Activated CD8-positive, alpha-beta memory T cell treated with anti-CD3 and anti-CD28 coated beads, Interleukin-2, amount 50 U/mL, for 1 hour (primary cell): ENCODE data around the gene NSRP1.
A peak's percentile ranks its signal among the peaks of the same experiment; 100 is the strongest.
"Not testable (repeated sequence)": the region's sequence is repeated elsewhere in the genome, so short reads cannot be mapped to it uniquely, and the experiment has no call there.

Source experiments
- DNase-seq: peaks from one replicate; pipeline ENCODE4 v3.0.0-alpha.2; 2020; ENCODE audit errors: extremely low read depth

The NSRP1 gene

GRCh38 chr17:30116661-30117551 is at the start of gene NSRP1:
NSRP1 (plus strand) TSS chr17:30116816; CDS start chr17:30116844, 28 bp downstream.
- DNase-seq: peak; percentile 80

- DNase-seq: no peak
Measured at GRCh38 chr17:30068465-30068864, 48.2 kb upstream of the NSRP1 start.

- no peak for DNase-seq
Measured at GRCh38 chr17:30074254-30074653, 42.4 kb upstream of the NSRP1 start.

- DNase-seq: no peak
Measured at GRCh38 chr17:30074730-30075129, 41.9 kb upstream of the NSRP1 start.

GRCh38 chr17:30082773-30083172 is 33.8 kb upstream of the NSRP1 start:
- no peak for DNase-seq

- DNase-seq: no peak
Measured at GRCh38 chr17:30084788-30085187, 31.8 kb upstream of the NSRP1 start.

GRCh38 chr17:30086896-30087295 is 29.7 kb upstream of the NSRP1 start:
- no peak for DNase-seq

- not testable (repeated sequence) for DNase-seq
Measured at GRCh38 chr17:30087431-30087830, 29.2 kb upstream of the NSRP1 start.

GRCh38 chr17:30091121-30091670 is 25.4 kb upstream of the NSRP1 start:
- no peak for DNase-seq

GRCh38 chr17:30091771-30092170 is 24.8 kb upstream of the NSRP1 start:
- DNase-seq: no peak

GRCh38 chr17:30092886-30093285 is 23.7 kb upstream of the NSRP1 start:
- DNase-seq: no peak

- no peak for DNase-seq
Measured at GRCh38 chr17:30093463-30094147, 23.0 kb upstream of the NSRP1 start.

- DNase-seq: no peak
Measured at GRCh38 chr17:30095507-30096244, 20.9 kb upstream of the NSRP1 start.

GRCh38 chr17:30101686-30102390 is 14.8 kb upstream of the NSRP1 start:
- DNase-seq: no peak

- DNase-seq: no peak
Measured at GRCh38 chr17:30103921-30104320, 12.7 kb upstream of the NSRP1 start.

- peak; percentile 39 for DNase-seq
Measured at GRCh38 chr17:30104575-30105339, 11.9 kb upstream of the NSRP1 start.

GRCh38 chr17:30112794-30113193 is 3.8 kb upstream of the NSRP1 start:
- DNase-seq: no peak

- DNase-seq: no peak
Measured at GRCh38 chr17:30113213-30113612, 3.4 kb upstream of the NSRP1 start.

- no peak for DNase-seq
Measured at GRCh38 chr17:30116345-30116660, 313 bp upstream of the NSRP1 start.

GRCh38 chr17:30117675-30118081 is 1.1 kb downstream of the NSRP1 start:
- no peak for DNase-seq

GRCh38 chr17:30118635-30119034 is 2.0 kb downstream of the NSRP1 start:
- not testable (repeated sequence) for DNase-seq
